Measurements from ENCODE around the gene PIGU.
A peak's percentile ranks its signal among the peaks of the same experiment; 100 is the strongest.

The PIGU gene

DNA sequence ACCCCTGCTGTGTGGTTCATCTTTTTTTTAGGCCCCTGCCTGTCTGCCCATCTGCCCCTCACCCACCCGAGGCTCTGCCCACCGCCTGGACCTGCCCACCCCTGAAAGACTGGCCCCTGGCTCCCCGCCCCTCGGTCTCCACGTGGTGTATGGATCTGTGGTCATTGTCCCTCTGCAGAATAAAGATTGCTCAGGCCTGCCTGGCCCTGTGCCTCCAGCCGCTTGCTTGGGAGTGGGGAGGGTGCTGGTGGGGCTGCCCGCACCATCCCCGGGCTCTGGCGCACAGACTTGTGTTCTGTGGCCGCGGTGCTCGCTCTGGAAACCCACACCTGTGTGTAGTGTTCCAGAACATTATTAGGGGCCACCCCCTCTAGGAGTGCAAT lies 116.8 kb downstream of the PIGU start:
- no peak for DNase-seq (ENCODE audit: low read depth in 3 of 3, low spot score in 1 of 3)

DNA sequence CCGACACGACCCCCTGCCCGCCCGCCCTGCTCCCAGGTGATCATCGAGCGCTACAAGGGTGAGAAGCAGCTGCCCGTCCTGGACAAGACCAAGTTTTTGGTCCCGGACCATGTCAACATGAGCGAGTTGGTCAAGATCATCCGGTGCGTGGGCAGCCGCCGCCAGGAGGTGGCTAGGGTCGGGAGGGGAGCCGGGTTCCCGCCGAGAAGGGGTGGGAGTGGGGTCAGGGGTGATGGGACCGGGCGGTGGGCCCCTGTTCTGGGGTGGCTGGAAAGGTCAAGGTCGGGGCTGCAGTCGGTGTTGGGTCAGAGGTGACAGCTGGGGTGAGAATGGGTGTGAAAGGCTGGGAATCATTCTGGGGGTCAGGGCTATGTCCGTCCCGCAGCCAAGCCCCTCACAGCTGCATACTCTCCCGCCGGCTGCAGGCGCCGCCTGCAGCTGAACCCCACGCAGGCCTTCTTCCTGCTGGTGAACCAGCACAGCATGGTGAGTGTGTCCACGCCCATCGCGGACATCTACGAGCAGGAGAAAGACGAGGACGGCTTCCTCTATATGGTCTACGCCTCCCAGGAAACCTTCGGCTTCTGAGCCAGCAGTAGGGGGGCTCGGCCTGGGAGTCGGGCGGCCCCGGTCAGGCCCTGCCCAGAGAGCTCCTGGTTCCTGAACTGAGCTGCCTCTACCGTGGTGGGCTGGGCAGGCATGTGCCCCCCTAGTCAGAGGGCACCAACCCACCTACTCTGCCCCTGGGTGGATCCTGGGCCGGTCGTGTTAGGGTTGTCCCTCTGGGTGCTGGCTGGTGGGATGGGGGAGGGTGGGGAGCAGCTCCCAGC lies 117.4 kb downstream of the PIGU start:
- no peak for DNase-seq (ENCODE audit: low read depth in 3 of 3, low spot score in 1 of 3)

DNA sequence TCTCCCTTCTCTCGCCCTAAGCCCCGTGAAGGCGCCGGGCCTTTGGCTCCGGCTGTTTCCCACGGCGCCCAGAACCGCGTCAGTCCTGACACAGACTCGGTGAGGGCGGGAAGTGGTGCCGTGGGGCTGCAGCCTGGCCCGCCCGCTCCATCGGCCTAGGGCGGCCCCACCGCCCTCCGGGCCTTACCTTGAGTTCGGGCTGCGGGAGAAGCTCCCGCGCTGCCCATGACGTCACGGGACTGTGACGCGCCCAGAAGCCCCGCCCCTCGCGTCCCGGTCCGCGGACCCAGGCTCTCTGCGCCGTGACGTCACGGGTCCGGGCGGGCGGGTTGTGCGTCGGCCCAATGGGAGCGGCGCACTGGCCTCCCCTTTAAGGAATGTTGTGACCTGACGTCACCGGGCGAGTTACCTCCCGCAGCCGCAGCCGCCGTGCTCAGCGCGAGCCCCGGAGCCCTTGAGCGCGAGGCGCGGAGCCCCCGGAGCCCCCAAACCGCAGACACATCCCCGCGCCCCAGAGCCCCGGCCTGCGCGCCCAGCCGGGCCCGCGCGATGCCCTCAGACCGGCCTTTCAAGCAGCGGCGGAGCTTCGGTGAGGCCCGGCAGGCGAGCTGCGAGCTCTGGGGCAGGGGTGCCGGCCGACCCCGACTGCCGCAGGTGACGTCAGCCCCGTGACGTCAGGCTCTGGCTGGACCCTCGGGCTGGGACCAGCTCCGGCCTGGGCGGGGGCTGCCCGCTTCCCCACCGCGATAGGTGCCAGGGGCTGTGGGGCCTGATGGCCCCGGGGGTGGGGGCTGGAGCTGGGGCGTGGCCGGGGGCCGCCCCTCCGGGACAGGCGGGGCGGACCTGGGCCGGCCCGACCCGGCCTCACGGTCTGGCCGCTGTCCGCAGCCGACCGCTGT lies 118.3 kb downstream of the PIGU start, which contains the start of gene MAP1LC3A:
TSS of gene MAP1LC3A (plus strand) at position 399 of the 899 bp plus-strand sequence. CDS start at position 550, 151 bp downstream.
- DNase-seq (ENCODE audit: low read depth in 3 of 3, low spot score in 1 of 3) = peak; percentile 80 to 89 (median 82)

DNA sequence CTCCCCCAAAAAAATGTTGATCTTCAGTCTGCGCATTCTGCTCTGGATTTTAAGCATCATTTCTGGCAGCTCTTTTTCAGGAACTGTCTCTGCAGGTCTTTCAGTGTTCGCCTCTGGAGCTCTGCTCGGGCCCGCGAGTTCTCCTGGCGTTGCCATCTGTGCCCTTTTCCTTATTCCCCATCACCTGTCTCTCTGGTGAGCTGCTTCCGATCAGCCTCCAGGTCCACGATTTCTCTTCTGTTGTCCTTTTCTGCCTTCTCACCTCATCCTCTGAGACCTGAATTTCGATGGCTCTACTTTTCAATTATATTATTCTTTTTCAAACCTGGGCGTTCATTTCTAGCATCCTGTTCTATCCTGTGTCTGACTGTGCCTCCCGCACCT lies 119.0 kb downstream of the PIGU start:
- no peak for DNase-seq (ENCODE audit: low read depth in 3 of 3, low spot score in 1 of 3)

DNA sequence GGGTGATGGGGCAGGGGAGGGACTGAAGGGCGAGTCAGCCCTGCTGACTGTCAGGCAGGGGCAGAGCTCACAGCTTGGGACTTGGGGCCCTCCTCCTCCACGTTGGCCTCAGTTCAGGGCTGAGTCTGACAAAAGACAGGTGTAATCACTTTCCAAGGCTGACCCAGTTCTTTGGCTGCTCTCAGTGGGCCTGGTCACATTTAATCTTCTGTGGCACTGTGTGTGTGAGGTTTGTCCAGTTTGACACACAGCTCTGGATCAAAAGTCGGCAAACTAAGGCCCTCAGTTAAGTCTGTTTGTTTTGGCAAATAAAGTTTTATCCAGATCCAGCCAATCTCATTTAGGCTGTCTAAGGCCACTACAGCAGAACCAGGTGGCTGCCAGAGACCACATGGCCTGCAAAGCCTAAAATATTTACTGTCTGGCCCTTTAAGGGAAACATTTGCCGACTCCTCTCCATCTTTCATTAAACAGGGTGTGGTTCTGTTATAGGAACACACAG lies 123.5 kb downstream of the PIGU start:
- no peak for DNase-seq (ENCODE audit: low read depth in 3 of 3, low spot score in 1 of 3)

DNA sequence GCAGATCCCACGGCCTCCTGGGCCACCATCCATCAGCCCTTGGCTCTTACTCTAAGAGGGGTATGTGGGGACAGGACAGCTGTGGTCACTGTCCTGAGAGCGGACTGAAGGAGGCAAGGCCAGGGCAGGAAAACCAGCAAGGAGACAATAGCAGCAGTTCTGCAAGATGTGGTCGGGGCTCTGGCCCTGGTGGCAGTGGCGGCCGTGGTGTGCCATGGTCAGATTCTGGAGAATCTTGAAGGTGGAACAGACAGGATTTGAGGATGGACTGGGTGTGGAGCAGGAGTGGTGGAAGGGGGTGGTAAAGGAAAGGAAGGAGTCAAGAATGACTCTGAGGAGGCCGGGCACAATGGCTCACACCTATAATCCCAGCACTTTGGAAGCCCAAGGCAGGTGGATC lies 124.3 kb downstream of the PIGU start:
- no peak for DNase-seq (ENCODE audit: low read depth in 3 of 3, low spot score in 1 of 3)

DNA sequence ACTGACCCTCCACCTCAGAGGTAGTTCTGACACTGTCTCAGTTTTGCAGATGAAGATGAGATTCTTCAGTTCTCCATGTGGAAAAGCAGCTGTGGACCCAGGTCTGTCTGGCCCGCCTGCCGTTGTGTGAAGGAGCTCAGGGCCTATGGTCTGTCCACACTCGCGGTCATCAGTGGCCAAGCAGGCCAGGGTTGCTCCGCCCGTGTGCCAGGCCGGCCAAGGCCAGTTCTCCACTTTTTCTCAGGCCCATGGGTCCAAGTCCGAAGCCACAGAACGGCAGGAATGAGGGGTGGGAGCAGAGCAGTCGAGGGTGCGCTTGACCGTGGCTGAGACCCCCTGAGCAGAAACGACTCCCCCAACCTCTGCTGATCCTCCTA lies 127.0 kb downstream of the PIGU start:
- DNase-seq (ENCODE audit: low read depth in 3 of 3, low spot score in 1 of 3) = no peak

DNA sequence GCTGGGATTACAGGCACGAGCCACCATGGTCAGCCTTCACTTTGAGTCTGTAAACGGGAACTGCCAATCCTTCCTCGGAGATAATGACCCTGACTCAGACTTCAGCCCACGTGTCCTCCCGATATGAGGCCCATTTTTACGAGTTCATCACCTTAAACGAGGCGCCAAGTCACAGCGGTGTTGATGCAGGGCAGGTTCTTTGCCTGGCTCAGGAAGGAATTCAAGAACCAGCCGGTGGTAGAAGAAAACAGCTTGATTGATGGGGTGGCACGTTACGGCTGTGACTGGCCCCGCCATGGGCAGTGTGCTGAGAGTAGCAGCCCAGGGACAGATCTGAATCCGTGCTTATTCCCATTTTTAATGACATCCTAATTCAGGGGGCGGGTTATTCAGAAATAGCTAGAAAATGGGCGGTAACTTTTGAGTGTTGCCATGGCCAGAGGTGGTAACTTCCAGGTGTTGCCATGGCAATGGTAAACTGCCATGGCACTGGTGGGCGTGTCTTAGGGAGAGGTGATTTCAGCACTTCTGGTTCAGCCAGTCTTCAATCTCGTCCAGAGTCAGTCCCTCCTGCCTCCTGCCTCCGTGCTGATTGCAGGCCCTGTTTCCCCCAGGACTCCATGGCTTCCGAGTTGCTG lies 127.5 kb downstream of the PIGU start:
- no peak for DNase-seq (ENCODE audit: low read depth in 3 of 3, low spot score in 1 of 3)

DNA sequence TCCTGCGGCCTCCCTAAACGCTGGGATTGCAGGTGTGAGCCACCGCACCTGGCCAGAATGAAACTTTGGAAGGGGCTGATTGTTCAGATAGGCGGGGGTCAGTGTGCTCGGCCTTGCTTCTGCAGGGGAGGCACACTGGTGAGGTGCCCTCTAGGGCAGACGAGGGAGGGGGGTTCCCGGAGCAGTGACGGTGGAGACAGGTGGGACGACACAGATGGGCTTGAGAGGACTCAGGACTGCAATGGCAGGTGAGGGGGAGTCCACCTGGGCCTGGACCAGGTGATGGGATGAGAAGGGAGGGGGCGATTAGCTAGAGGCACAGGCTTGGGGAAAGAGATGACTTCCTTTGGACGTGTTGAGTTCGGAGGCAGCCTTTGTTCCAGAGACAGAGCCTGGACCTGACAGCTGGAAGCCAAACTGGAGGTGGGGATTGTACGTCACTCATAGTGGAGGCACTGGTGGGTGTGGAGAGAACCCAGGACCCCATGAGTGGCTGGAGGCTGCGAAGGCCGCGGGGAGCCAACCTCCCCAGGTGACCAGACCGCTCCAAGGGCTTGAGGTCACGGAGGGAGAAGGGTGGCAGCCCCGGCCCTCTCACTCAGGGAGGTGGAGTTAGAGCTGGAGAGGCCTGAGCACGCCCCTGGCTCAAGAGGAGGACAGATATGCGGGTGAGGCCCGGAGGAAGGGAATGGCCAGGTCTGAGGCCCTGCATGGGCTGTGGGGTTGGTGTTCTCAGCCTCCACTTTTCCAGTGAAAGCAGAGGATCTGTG lies 128.9 kb downstream of the PIGU start:
- no peak for DNase-seq (ENCODE audit: low read depth in 3 of 3, low spot score in 1 of 3)

DNA sequence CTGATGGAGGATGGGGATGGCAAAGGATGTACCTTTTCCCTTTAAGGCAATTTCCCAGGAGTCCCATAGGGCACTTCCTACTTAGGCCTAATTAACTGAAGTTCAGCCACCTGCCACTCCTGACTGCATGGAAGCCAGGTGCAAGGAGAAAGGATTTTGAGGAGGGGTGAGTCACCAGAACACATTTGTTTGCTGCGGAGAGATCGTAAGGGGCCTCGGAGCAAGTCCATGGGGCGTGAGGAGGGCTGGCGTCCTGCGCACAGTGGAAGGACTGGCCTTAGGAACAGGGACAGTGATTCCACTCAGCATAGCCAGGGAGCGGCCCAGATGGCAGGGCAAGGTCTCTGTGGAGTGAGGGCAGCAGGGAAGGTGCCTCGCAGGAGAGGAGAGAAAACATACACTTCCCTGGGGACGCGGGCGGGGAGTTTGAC lies 130.1 kb downstream of the PIGU start:
- no peak for DNase-seq (ENCODE audit: low read depth in 3 of 3, low spot score in 1 of 3)

DNA sequence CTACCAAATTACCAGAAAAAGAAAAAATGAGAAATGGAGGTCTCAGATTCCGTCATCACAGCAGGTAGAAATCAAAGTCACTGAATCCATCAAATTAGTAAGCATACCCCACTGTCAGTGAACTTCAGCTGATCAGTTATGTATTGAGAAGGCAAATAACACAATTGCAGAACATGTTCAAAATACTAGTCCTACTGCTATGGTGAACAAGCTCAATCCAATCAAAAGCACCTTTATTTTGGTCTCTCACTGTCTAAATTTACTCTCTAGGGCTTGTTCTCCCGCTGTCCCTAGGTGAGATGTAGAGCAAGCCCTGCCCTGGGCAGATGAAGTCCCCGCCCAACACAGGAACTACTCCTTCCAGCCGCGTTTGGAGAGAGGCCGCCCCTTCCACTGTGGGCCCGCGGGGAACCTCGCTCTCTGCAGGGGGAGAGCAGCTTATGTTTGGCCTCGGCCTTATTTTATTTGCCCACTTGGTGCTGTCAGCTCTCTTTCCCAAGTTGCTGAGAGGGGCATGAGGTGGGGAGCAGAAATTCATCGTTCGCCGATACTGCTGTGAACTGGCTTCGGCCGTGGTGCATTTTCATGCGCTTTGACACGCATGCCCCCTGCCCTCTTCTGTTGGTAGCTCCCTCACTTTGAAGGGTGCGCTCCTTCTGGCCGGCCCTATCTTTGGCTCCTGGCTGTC lies 132.6 kb downstream of the PIGU start:
- no peak for DNase-seq (ENCODE audit: low read depth in 3 of 3, low spot score in 1 of 3)

DNA sequence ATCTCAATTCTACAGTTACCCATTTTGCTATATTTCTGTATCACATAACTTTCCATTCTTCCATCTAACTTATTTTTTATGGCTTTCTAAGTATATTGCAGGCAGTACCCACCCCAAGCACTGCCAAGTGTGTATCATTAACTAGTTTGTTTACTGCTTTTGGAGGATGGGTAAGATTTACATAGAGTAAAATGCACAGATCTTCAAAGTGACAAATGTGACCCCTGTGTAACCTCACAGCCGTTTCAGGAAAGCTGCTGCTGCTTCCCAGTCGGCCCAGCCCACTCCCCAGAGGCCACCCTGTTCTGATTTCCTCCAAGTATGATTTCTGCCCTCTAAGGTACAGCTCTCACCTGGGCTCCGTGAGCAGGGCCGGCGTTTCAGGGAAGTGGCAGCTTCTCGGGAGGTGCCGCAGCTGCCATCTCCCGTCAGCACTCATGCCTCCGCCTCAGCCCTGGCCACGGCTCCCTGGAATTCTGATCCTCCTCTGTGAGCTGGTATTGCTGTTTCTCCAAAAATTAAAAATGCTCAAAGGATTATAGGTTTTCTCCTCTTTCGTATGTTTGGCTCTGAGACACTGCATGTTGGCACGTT lies 133.3 kb downstream of the PIGU start:
- DNase-seq (ENCODE audit: low read depth in 3 of 3, low spot score in 1 of 3) = no peak

DNA sequence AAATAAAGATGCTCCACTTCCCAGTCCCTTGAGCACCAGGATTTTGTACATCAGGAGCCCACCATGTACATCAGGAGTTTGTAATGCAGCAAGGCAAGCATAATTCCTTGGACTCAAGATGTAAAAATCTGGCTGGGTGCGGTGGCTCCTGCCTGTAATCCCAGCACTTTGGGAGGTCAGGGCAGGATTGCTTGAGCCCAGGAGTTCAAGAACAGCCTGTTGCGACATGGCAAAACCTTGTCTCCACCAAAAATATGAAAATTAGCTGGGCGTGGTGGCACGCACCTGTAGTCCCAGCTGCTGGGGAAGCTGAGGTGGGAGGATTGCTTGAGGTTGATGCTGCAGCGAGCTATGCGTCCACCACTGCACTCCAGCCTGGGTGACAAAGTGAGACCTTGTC lies 134.5 kb downstream of the PIGU start:
- no peak for DNase-seq (ENCODE audit: low read depth in 3 of 3, low spot score in 1 of 3)

DNA sequence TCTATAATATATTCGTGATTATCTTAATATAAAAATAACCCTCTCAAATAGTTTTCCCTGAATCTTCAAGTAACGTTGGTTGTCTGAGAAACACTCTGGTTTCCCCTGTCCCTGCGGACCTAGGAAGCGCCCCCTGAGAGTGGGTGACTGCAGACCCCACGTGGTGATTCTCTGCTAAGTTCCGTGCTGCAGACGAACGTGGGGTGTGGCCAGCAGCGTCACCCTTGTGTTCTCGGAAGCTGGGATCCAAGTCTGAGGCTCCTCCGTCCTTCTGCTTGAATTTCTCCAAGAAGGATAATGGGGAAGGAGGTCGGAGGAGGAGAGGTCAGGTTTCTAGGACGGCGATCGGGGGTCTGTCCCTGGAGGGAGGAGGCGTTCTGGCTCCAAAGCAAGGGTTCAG lies 135.0 kb downstream of the PIGU start:
- DNase-seq (ENCODE audit: low read depth in 3 of 3, low spot score in 1 of 3) = no peak

DNA sequence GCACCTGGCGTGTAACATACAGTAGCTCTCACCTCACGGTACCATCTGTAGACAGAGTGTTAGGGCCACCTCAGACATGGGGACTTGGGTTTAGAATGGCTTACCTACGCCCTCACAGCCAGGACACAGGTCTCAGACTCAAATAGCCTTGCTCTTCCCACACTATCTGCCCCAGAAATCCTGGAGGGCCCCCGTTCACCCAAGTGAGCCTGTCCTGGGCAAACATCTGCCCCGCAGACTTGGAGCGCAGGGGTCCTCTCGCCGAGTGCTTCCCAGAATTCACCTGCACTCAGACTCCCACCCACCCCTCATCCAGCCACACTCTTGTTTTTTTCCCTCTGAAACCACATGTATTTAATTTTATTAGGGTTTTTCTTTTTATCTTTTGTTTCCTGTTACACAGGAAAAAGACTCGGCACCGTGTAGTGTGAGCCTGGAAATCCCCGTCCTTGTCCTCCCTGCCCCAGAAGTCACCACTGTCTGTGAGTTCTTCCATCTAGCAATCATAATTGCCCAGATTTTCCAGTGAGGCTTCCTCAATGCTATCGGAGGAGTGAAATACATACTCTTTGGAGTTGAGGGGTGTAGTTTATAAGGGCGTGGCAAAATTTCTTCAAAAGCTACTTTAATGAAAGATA lies 135.5 kb downstream of the PIGU start:
- DNase-seq (ENCODE audit: low read depth in 3 of 3, low spot score in 1 of 3) = no peak

DNA sequence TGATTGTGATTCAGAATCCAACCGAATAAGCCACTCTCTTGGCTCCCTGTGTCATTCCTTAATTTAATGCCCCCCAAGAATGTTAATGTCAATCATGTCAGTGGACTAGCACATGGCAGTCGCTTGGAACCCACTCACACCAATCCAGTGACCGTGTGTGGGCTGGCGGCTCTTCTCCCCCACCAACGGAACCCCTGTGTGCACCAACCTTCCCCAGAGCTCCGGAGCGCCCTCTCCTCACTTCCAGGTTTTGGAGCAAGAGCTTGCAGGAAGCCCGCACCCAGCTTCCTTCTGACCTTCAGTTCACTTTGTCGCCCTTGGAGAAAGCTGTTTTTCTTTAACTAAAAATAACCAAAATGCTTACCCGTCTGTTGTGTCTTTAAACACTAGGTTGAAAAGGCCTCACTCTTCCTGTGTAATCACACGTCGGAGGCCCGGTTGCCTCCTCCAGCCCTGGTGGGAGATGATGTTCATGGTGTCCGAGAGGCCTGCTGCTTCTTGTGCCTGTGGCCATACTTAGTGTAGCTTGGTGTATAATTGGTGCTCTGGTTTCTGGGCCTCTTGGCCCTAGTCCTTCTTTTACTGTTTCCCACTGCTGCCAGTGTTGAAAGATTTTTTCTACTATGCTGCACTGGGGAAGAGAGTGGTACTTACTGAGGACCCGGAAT lies 136.2 kb downstream of the PIGU start:
- no peak for DNase-seq (ENCODE audit: low read depth in 3 of 3, low spot score in 1 of 3)

DNA sequence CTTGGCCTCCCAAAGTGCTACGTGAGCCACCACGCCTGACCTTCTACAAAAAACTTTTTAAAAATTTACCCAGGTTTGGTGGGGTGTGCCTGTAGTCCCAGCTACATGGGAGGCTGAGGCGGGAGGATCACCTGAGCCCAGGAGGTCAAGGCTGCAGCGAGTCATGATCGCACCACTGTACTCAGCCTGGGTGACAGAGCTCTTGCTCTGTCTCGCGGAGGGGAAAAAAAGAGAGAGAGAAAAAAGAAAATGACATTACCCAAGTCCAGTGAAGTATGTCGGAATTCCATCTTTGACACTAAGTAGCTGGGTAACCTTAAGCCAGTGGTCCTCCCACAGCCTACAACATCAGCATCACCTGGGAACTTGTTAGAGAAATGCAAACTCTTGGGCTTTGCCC lies 137.1 kb downstream of the PIGU start:
- no peak for DNase-seq (ENCODE audit: low read depth in 3 of 3, low spot score in 1 of 3)

DNA sequence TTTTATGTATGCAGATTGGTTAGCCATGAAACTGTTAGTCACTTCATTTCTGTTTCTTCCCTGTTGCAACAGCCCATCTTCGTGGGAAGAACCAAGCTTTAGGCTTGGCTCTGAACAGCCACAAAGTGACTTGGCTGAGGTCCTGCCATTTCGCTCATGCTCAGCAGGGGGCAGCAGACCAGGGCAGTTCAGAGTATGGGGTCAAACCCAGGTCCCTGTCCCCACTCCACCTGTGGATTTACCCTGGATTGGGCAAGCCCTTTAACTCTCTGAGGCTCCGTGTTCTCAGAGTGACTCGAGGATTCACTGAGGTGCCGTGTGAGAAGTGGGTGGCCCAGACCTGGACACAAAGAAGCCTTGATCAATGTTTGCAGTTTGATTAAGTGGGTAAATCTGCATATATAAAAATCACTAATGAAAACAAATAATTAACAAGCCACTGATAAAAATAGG lies 138.2 kb downstream of the PIGU start:
- DNase-seq (ENCODE audit: low read depth in 3 of 3, low spot score in 1 of 3) = peak in 1 of 3 donors; percentile 39

DNA sequence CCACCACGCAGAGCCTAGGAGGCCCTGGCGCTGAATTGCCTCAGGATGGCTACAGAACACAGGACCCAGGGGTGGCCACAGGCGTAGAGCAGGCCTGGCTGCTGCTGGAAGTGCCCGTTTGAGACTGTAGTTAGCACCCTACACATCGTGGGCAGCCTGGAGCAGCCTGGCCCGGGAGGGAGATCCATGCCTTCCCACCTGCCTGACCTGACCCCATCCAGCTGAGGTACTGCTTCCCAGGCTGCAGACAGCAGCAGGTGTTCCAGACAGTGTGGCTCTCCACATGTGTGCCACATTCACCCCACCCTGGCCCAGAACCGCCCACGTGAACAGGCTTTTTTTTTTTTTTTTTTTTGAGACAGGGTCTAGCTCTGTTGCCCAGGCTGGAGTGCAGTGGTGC lies 139.2 kb downstream of the PIGU start:
- DNase-seq (ENCODE audit: low read depth in 3 of 3, low spot score in 1 of 3) = no peak

All from stimulated activated CD4-positive, alpha-beta T cell treated with anti-CD3 and anti-CD28 coated beads, TNF-alpha, amount 100 ng/mL, for 1 hour (primary cell).